HCT116 (cell line): Measurements from ENCODE around the gene RRBP1.

Experiments
- EZH2phosphoT487 ChIP-seq: fragments of 200-600 bp; IDR thresholded peaks from 2 replicates; pipeline ENCODE4 v1.6.1; 2018; ENCODE audit warnings: antibody characterized with exemption, borderline replicate concordance
- POLR2A ChIP-seq: IDR thresholded peaks from 2 replicates; pipeline ENCODE4 v1.7.0; 2011; ENCODE audit warnings: borderline replicate concordance; ENCODE audit not compliant: insufficient read depth, insufficient read length; ENCODE audit errors: extremely low read depth
- ZFX ChIP-seq: fragments of 450-650 bp; IDR thresholded peaks from 2 replicates; pipeline ENCODE4 v1.6.1; 2017
- TF ChIP-seq, protein P1 (sequence below), 3 experiments: fragments of 200-600 bp in 1 of 3; sonication (generic) in 1 of 3; IDR thresholded peaks in 2 of 3; conservative IDR thresholded peaks in 1 of 3; 2 replicates each; pipeline ENCODE4 v1.5.1; 2012 to 2017; ENCODE audit warnings: low read depth in 2 of 3, low read length in 2 of 3, antibody characterized with exemption in 1 of 3, borderline replicate concordance in 1 of 3, control low read depth in 1 of 3, mild to moderate bottlenecking in 1 of 3, mixed read lengths in 1 of 3, mixed run types in 1 of 3, moderate library complexity in 1 of 3; ENCODE audit not compliant: insufficient read depth in 1 of 3

DNA sequence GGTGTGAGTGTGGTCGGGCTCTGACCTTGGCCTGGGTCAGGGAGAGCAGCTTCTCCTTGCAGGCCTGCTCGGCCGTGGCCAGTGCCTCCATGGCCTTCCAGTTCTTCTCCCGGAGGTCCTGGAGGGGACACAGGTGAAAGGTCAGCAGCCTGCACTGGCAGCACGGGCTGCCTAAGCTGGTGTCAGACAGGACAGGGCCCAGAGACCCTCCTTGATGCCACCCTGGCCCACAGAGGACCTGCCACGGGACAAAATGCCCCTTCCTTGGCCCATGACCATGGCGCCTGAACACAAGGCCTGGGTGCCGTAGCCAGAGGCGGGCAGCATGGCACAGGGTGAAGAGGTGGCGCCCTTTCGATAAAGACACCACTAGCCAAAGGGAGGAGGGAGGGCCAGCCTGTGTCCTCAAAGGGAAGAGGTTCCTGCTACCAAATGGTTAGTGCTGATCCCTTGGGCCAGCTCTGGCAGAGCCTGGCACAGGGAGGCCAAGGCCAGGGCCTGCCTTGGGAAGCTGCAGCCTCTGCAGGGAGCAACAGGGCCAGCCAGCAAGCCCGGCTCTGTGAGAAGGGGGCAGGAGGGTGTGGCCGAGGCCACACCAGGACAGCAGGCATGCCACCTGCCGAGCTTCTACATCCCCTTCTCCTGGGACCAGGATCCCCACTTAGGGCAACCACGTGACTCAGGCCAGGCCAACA is 57.3 kb downstream of the RRBP1 start:
- TF ChIP-seq, protein P1, sequence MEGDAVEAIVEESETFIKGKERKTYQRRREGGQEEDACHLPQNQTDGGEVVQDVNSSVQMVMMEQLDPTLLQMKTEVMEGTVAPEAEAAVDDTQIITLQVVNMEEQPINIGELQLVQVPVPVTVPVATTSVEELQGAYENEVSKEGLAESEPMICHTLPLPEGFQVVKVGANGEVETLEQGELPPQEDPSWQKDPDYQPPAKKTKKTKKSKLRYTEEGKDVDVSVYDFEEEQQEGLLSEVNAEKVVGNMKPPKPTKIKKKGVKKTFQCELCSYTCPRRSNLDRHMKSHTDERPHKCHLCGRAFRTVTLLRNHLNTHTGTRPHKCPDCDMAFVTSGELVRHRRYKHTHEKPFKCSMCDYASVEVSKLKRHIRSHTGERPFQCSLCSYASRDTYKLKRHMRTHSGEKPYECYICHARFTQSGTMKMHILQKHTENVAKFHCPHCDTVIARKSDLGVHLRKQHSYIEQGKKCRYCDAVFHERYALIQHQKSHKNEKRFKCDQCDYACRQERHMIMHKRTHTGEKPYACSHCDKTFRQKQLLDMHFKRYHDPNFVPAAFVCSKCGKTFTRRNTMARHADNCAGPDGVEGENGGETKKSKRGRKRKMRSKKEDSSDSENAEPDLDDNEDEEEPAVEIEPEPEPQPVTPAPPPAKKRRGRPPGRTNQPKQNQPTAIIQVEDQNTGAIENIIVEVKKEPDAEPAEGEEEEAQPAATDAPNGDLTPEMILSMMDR (IDR thresholded peaks at IDR 0.05 in 2 of 3, conservative IDR thresholded peaks at IDR 0.05 in 1 of 3; ENCODE audit: borderline replicate concordance in 1 of 3, insufficient read depth in 1 of 3, low read depth in 2 of 3, low read length in 2 of 3), result no peak
- TF ChIP-seq ZFX, result no peak
- no peak for TF ChIP-seq POLR2A
- TF ChIP-seq EZH2phosphoT487, result no peak
